ELR (cell line): ENCODE data around the gene TMEM273.

Experiments
- DNase-seq: peaks from one replicate; pipeline ENCODE4 v3.0.0-alpha.2; 2015; ENCODE audit warnings: low read depth

Gene TMEM273

DNA sequence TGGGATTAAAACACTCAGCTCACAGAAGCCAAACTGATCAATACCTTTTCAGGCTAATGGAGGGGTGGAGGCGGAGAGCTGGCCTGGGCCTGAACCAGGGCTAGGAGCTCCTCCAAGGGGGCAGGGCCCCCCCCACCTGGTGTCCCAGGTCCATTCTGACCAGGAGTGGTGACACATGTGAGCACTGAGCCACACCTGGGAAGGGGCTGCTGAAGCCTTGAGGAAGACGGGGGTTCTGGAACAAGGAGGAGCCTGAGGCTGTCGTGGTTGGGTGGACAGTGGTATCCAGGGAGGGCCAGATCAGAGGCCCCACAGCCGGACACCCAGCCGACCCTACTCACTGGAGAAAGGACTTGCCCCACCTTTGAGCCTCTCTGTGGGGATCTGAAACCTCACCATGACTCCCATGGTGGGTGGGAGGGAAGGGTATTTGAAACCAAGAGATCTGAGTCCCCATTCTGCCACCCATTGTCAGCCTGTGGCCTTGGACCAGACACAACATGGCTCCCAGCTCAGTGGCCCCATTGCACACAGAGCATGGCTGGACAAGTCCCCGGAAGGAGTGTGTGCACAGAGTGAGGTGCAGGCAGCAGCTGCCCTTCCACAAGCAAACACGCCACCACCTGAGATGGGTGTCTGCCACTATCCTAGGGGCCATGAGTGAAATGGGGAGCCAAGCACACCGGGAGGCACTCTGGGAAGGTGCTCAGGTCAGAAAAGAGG is 12.4 kb downstream of the TMEM273 start:
- DNase-seq, result no peak

DNA sequence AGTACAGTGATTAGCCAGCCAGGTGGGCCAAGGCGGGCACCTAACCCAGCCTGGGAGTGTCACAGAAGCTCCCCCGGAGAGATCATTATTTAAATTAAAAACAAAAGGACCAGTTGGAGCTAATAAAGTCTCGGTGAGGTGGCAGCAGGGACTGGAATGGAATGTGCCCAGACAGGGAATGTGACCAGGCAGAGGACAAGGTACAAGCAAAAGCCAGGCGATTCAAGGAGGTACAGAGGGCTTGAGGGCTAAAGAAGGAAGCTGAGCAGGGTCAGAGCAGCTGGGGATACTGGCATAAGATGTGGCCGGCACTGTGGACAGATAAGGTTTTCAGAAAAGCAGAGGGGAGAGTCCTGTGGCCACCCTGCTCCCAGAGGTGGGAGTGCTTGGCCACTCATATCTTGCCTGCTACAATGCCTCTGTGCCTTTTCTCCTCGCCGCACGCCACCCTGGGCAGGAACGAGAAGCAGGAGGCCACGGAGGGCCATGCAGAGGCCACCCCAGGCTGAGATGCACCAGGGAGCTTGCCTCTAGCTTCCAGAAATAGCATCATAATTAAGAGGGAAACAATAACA is 13.2 kb downstream of the TMEM273 start:
- DNase-seq, result no peak

DNA sequence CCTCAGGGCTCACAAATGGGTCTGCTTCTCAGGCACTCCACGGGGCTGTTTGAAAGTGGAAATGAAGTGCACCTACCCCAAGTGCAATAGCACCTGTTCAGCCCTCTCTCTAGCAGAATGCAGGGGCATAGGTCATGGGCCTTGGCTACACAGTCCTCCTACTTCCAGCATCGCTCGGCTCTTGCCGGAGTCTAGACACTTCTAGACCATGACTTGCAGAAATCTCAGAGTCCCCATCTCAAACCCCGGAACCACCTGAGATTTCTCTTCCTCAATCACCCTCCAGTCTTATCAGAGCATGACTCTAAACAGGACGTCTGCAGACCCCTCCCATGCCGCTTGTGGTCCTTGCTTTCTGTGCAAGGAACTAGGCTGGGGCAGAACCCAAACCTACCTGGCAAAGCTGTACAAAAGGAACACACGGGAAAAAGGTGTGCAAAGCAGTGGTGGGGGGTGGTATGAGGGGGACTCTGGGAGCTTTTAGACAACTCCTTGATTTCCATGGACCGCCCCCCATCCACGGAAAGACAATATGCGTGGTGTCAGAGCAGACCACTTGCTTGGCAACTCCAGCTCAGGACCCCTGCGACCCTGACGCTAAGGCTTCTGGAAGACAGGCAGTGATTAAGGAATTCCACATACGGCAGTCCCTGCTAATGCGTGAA is 13.8 kb downstream of the TMEM273 start:
- no peak for DNase-seq

DNA sequence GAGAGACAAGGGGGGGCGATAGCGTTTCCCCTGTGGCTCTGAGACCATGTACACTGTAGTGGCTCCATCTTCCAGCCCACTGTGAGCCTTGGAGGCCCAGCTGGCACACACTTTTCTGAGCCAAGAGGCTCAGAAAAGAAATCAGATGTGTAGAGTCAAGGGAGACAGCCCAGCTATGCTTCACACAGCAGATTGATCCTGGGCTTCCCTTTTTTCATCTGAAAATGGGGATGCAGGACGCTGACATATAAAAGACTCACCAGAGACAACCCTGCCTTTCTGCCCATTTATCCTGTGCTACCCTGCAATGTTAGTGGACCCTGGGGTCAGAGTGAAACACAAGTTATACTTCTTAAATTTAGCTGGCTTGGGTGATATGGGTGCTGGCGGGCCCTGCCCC is 14.3 kb downstream of the TMEM273 start:
- DNase-seq, result no peak

DNA sequence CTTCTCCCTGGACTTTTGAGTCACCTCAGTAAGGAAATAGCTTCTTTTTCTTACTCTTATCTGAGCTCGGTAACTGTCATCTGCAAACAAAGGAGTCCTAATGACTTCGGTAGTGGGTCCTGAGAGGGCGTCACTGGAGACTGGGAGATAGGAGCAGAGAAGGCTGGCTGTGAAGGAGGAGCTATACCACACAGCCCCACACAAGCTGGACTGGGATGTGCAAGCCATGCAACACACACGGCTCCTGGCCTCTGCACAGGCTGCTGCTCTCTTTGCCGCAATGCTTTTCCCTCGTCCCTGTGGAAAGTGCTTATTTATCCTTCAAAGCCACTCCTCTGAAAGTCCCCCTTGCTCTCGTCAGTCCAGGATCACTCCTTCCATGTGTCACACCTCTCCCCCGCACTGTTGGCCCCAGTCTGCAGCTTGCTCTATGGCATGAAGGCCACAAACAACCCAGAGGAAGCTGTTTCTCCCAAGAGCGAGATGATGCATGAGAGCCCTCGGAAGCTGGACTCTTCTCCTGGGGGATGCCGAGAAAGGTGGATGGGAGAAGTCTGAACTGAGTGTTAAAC is 14.9 kb downstream of the TMEM273 start:
- DNase-seq, result no peak

DNA sequence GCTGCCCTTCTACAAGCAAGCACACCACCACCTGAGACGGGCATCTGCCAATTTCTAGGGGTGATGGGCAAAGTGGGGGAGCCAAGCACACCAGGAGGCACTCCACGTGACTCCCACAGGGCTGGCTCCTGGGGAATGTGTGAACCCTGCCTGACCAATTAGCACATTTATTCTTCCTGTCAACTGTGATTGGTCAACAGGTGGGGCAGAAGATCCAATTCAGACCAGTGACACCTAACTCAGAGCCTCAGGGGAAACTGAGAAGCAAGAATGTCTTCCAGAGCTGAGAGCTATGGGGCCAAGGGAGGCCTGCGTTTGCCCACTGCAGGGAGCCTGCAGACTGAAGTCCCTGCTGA is 15.4 kb downstream of the TMEM273 start:
- no peak for DNase-seq

DNA sequence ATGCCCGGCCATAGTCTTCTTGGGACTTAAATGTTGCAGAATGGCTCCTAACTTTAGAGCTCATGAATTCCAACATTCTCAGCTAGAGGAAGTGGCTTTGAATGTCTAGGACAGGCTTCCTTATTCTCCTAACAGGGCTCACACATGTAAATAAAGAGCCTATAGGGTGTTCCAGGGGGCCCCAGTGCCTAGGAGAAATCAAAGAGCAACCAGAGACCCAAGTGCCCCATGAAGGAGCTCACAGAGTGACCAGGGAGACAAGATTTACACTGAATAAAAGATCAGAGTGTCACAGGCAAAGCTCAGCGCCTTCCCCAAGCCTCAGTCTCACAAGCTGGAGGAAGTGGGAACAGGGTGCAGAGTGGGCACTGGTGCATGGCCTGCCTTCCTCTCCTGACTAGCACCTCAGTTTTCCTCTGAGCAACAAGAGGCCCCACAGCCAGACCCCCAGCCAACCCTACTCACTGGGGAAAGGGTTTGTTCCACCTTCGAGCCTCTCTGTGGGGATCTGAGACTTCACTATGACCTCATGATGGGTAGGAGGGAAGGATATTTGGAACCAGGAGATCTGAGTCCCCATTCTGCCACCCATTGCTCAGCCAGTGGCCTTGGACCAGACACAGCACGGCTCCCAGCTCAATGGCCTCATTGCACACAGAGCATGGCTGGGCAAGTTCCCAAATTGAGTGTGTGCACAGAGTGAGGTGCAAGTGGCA is 16.0 kb downstream of the TMEM273 start:
- no peak for DNase-seq

DNA sequence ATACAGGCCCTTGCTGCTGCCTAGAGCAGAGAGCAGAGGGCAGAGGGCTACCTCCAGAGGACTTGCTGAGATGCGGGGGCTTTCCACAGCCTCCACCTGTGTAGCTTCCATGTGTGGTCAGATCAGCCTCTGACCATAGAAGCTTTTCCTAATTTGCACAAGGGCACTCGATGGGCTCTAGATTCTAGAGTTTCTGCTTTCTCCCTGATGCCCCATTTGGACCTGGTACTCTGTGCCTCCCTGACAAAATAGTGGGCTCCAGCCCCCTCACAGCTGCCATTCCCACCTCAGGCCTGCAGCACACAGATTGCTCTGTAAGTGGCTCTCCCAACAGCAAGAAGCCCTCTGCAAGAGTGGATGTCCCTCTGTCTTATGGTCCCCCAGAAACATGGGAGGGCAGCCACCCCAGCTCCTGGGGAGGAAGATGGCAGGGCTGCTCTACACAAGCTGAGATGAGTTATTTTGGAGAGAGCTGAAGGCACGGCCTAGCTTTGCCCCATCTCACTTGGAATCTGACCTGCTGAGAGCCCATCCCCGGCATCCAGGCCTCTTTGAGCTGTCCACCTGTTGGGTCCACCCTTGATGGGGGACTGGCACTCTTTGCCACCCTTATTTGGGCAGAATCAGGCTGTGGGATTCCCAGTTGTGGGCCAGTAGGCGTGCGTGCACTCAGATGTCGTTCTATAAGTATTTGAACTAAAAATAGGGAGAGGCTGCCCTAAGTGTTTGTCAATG is 16.7 kb downstream of the TMEM273 start:
- DNase-seq, result no peak

DNA sequence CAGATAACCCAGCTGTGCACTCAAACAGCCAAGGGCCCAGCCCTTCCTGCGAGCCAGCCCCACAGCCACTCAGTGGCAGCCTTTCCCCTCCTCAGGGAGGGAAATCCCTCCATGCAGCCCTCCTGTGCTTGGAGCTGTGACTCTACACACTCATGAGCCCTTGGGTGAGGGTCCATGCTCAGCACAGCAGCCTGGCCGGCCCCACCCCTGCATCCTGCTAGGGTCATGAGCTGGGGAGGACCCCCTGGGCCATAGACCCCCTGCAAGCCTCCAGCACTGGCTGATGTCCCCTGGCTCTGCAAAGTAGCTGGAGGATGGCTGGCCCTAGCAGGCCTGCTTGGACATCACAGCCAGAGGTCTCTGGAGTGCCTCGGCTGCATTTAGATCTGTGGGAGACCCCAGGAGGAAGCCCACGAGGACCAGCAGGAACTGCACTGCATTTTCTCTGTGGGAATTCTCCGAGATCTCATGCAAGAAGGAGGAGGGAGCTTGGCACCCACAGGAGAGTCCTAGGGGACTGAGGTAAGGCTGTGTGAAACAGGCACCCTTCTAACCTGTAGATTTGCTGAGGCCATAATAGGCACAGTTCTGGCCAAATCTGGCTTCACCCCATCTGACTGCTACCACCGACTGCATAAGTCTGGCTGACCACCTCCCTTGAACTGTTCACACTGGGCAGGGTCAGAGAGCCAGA is 17.4 kb downstream of the TMEM273 start:
- no peak for DNase-seq

DNA sequence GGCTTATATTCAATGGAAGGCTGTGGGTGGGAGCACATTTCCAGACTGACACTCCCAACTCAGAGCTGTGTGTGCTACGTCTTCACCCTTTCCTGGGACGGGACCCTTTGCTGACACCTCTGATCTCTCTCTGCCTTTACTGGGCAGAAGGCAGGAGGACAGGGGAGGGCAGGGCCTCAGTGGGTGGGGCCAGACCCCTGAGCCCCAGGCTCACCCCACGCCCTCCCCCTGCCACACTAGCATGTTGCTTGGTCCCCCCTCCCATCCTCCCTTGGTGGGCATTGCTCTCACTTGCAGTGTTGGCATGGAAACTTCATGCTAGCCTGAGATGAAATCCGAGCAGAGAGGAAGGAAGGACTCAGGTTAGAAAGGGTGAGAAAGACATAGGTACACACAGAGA is 18.4 kb downstream of the TMEM273 start:
- DNase-seq, result no peak

DNA sequence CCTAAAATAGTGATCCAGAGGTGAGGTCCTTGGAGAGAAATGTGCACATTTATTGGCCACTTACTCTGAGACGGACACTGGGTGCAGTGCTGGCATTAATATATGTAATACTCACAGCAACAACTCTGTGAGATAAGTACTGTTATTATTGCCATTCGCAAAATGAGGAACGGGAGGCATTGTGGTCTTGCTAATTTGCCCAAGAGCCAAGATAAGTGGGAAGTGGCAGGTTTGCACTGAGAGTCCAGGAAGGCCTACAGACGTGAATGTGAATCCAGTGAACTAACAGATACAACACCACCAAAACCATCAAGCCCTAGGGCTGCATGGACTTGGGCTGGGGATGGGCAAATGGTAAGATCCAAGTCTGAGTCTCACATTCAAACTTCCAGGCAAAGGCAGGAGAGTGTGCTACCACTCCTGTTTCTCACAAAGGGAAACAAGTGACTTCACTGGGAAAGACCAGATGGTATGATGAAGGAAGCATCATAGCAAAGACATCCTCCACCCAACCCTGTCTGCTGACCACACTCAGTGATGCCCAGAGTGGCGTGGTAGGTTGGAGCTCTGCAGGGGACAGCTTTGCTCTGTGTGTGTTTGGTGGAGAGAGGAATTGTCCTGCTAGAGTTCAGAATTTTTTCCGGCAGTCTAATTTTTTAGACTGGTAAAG is 19.2 kb downstream of the TMEM273 start:
- DNase-seq, result peak; percentile 30

DNA sequence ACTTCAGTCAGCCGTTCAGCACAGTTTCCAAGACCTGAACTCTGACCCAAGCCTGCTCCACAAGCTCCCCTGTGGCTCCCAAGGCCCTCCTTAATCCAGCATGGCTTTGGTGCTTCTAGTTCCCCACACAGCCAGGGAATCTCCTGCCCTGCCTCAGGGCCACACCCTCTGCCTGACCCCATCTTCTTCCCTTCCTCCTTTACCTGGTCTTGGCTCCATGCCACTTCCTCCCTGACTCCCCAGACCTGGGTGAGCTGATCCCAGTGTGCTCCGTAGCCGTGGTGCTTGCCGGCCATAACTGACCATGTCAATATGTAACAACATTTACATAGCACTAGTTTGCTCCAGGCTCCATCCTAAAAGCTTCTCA is 20.0 kb downstream of the TMEM273 start:
- no peak for DNase-seq

DNA sequence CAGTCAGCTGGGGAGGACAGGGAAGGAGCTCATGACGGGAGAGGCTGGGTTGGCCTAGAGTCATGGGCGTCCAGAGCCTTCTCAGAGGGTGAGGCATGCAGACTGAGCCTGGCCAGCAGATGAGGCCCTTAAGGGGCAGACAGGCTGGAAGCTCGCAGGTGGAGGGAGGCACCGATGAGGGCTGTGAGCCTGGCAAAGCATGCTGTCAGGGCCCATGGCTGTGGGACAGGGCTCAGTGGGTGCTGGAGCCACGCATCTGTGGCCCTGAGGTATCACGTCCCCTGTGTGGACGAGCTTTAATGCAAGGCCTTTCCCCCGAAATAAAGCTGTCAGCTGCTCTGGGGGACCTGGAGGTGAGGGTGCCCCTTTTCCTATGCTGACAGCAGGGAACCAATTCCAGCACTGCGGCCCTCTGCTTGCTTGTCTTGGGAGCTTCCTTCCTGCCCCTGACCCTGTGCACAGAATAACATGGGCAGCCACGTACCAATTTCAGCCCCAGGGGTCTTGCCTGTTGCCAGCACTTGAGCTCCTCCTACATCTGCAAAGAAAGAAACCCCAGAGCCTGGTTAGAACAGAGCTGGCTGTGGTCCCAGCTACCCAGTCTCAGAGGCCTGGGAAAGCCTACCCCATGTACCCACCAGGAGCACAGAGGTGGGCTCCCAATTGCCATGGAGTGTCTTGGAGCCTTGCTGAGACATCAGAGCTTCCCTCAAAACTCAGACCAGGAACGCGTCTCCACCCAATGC is 20.6 kb downstream of the TMEM273 start:
- DNase-seq, result no peak

DNA sequence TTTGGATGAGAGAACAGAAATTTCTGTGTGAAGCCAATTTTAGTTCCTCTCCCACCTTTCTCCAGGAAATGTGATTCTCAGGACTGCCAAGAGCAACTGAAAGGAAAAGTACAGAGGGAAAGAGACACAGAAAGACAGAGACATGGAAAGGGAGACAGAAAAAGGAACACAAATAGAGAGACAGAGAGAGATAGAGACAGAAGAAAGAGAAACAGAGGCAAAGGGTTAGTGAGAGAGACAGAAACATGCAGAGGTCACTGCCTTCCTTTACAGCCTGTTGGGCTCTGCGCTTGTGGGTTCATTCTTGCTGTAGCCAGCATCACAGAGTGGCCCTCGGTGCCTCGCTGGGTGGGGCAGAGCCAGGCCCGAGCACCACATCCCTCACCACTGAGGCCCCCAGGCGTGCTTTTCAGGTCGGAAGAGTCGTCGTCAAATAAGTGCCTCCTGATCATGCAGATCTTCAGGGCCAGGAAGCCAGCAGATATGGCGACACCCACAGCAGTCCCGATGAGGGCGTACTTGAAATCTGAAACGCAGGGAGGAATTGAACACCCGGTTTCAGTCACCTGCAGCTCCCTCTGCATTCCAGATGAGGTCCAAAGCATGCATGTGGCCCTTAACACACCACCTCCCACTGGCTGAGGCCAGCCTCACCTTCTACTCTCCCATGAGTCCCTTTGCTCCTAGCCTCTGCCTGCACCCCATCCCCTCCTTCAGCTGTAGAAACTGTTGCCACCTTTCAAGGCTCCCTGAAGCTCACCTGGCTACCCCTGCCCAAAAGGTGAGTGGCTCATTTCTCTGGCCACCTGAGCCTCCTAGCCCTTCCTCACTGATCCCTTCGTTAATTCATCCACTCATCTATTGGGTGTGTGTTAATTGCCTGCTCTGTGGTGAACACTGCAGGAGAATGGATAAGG is 21.4 kb downstream of the TMEM273 start:
- DNase-seq, result no peak

DNA sequence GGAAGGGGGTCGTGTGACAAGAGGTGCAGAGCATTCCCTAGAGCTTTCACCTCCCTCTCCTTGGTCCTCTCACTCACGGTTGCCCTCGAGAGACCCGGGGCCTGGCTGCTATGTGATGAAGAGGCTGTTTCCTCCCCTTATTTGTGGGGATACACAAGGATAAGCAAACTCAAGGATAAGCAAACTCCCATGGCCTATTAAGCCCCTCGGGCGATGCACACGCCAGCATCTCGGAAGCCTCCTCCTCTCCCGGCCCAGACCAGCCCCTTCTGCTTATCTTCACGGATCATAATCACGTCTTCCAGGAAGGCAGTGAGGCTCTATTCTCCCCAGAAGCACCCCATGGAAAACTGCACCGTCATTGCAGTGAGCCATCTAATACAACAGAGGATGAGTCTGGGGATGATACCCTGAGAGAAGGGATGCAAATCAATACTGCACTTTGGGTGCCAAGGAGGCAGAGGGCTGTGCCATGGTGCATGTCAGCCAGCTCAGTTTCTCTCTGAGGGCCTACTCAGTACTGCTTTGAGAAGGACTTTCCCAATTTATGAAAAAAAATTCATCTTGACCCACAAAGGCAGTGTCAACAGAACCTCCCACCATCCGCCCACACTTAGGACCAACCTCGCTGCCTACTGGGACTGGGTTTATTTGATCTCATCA is 22.2 kb downstream of the TMEM273 start:
- no peak for DNase-seq

DNA sequence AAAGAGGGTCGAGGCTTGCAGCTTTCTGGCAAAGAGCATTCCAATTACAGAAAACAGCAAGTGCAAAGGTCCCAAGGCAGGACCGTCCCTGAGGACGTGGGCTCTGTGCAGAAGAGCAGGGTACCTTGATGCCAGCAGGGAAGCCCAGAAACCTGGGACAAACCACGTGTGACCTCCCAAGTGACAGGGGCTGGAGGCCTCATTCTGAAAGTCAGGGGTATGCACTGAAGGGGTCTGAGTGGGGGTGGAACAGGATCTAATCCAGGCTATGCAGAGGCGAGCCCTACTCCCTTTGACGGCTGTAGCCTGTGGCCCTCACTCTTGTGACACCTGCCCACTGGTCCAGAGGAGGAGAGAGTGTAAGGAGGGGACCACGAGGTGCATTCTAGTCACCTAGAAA is 22.9 kb downstream of the TMEM273 start:
- no peak for DNase-seq

DNA sequence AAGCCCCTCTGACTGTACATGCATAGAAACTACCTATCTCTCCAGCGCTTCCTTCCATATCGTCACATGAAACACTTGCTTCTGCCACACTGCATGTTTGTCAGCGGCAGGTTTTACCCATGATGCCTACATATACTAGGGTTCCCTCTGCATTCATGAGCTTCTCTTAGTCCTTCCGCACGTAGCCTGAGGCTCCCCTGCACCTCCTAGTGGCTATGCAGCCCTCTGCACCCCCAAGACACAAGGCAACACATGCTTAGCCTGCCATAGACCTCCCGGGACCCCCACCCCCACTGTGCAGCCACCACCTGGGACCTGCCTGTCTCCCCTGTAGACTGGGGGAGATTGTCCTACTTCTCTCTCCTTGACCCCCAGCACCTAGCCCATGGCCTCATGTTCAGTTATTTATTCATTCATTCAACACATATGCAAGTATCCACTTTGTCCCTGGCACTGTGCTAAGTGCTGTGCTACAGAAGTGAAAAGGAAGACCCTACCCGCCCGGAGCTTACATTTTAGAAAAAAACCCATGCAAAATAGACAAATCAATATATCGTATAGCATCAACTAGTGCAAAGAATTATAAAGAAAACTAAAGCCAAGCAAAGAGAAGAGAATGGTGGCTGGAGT is 23.5 kb downstream of the TMEM273 start:
- peak; percentile 29 for DNase-seq

DNA sequence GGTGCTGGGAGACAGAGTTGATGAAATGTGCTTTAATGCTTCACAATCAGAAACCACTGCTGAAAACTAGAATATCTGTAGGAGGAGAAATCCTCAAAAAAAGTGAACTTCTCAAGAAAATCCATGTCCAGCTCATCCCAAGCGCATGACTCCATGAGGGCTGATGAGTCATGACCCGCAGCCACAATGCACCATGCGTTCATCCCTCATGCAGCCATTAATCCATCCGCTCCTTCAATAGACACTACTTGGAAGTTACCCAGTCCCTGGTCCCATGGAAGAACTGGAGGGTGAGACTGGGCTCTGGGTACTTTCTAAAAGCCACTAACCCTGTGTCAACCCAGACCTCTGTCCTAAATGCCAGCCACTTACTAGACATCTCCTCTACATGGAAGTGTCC is 24.4 kb downstream of the TMEM273 start:
- DNase-seq, result peak; percentile 94
